ENCODE measurements around the gene AEBP2. TPM values are rescaled to one million over a fixed set of nuclear protein-coding genes. Genes with fewer than 3 reads are reported as not detected.

AEBP2 gene
- total RNA-seq, 2 donors from 2014 or later, result 37.8 to 78.4 TPM

GRCh38 chr12:19491863-19492262 is 52.6 kb downstream of the AEBP2 start:
- no peak overlapping the region for H3K9ac ChIP-seq (ENCODE audit: extremely low read depth, low read length, poor library complexity, severe bottlenecking)
- H3K27me3 Mint-ChIP-seq (ENCODE audit: insufficient read depth), result no peaks in the 10 kb centered on the region
- H3K4me1 ChIP-seq (ENCODE audit: control insufficient read depth, insufficient read depth, low read length), result no peaks in the 10 kb centered on the region
- no peak overlapping the region for H3K4me3 ChIP-seq (ENCODE audit: low read length)
- H3K9me3 ChIP-seq (ENCODE audit: control insufficient read depth, low read length), result no peaks in the 10 kb centered on the region
- H3K27ac Mint-ChIP-seq, result no peak overlapping the region
- peaks cover 9% of the 10 kb centered on the region for H3K4me1 Mint-ChIP-seq
- peaks cover 57% of the 10 kb centered on the region for H3K36me3 Mint-ChIP-seq (ENCODE audit: low read depth)
- H3K27me3 ChIP-seq (ENCODE audit: control insufficient read depth, insufficient read depth, low read length, poor library complexity, severe bottlenecking), result no peaks in the 10 kb centered on the region
- H3K4me3 Mint-ChIP-seq, result no peak overlapping the region
- H3K36me3 ChIP-seq (ENCODE audit: control insufficient read depth, insufficient read depth, low read length), result peaks cover 32% of the 10 kb centered on the region
- H3K9me3 Mint-ChIP-seq, result peaks cover 2% of the 10 kb centered on the region
- TF ChIP-seq, protein P1, sequence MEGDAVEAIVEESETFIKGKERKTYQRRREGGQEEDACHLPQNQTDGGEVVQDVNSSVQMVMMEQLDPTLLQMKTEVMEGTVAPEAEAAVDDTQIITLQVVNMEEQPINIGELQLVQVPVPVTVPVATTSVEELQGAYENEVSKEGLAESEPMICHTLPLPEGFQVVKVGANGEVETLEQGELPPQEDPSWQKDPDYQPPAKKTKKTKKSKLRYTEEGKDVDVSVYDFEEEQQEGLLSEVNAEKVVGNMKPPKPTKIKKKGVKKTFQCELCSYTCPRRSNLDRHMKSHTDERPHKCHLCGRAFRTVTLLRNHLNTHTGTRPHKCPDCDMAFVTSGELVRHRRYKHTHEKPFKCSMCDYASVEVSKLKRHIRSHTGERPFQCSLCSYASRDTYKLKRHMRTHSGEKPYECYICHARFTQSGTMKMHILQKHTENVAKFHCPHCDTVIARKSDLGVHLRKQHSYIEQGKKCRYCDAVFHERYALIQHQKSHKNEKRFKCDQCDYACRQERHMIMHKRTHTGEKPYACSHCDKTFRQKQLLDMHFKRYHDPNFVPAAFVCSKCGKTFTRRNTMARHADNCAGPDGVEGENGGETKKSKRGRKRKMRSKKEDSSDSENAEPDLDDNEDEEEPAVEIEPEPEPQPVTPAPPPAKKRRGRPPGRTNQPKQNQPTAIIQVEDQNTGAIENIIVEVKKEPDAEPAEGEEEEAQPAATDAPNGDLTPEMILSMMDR (conservative IDR thresholded peaks at IDR 0.05), result no peak
- no peak for DNase-seq
- WGBS, 2 experiments (ENCODE audit: insufficient coverage in 1 of 2, insufficient read length in 1 of 2), result 95% methylated on average over 2 to 3 of the region's 3 CpGs
- H3K27ac ChIP-seq (ENCODE audit: low read depth, low read length), result no peak overlapping the region

DNA sequence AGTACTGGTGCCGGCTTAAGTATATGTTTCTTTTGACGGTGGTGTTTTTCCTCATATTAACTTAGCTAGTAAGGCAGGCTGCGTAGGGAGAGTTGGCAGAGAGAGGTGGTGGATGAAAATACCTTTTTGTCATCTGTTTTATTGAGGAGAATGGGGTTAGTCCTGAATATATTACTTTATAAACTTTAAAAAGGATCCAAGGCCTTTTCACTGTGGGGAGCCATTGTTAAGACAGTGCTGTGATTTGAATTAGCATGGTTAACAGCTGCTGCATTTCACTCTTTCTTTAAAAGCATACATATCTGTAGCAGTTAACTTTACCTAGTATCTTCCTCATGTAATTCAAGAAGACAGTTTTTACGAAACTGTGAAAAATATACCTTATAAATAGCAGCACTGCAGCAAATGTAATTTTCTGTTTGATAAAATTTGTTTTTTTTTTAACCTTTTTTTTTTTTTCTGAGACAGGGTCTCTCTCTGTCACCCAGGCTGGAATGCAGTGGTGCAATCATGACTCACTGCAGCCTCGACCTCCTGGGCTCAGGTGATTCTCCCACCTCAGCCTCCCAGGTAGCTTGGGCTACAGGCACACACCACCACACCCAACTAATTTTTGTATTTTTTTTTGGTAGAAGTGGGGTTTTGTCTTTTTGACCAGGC is 57.1 kb downstream of the AEBP2 start:
- no peaks in the 10 kb centered on the region for H3K9me3 ChIP-seq (ENCODE audit: control insufficient read depth, low read length)
- DNase-seq, result no peak
- H3K27ac ChIP-seq (ENCODE audit: low read depth, low read length), result peak overlapping the region; percentile 59
- Mint-ChIP-seq H3K36me3 (ENCODE audit: low read depth) (peaks cover 72% of the 10 kb centered on the region), H3K27ac (peak overlapping the region; percentile 87), H3K9me3 (peaks cover 2% of the 10 kb centered on the region), H3K4me3 (no peak overlapping the region), H3K27me3 (ENCODE audit: insufficient read depth) (no peaks in the 10 kb centered on the region), H3K4me1 (peaks cover 9% of the 10 kb centered on the region)
- 83% methylated on average over 5 of the region's 5 CpGs; no CpG with 5 or more reads in 1 of the 2 experiments for WGBS, 2 experiments (ENCODE audit: insufficient coverage in 1 of 2, insufficient read length in 1 of 2)
- TF ChIP-seq, protein P1 (conservative IDR thresholded peaks at IDR 0.05), result no peak
- no peak overlapping the region for H3K9ac ChIP-seq (ENCODE audit: extremely low read depth, low read length, poor library complexity, severe bottlenecking)
- H3K27me3 ChIP-seq (ENCODE audit: control insufficient read depth, insufficient read depth, low read length, poor library complexity, severe bottlenecking), result no peaks in the 10 kb centered on the region
- H3K4me1 ChIP-seq (ENCODE audit: control insufficient read depth, insufficient read depth, low read length), result no peaks in the 10 kb centered on the region
- H3K4me3 ChIP-seq (ENCODE audit: low read length), result no peak overlapping the region
- peaks cover 60% of the 10 kb centered on the region for H3K36me3 ChIP-seq (ENCODE audit: control insufficient read depth, insufficient read depth, low read length)

- WGBS, 2 experiments (ENCODE audit: insufficient coverage in 1 of 2, insufficient read length in 1 of 2), result 83 to 92% methylated on average over 1 to 2 of the region's 2 CpGs
- H3K27me3 ChIP-seq (ENCODE audit: control insufficient read depth, insufficient read depth, low read length, poor library complexity, severe bottlenecking), result no peaks in the 10 kb centered on the region
- peak overlapping the region; percentile 41 for H3K27ac Mint-ChIP-seq
Measured at GRCh38 chr12:19498099-19498498, 58.8 kb downstream of the AEBP2 start.

More at GRCh38 chr12:19498099-19498498, 58.8 kb downstream of the AEBP2 start:
- Mint-ChIP-seq H3K4me1 (peaks cover 9% of the 10 kb centered on the region), H3K4me3 (no peak overlapping the region), H3K36me3 (ENCODE audit: low read depth) (peaks cover 82% of the 10 kb centered on the region), H3K9me3 (peaks cover 2% of the 10 kb centered on the region), H3K27me3 (ENCODE audit: insufficient read depth) (no peaks in the 10 kb centered on the region)
- DNase-seq, result no peak
- TF ChIP-seq, protein P1 (conservative IDR thresholded peaks at IDR 0.05), result no peak
- Histone ChIP-seq H3K4me1 (ENCODE audit: control insufficient read depth, insufficient read depth, low read length) (no peaks in the 10 kb centered on the region), H3K4me3 (ENCODE audit: low read length) (no peak overlapping the region), H3K9me3 (ENCODE audit: control insufficient read depth, low read length) (no peaks in the 10 kb centered on the region), H3K36me3 (ENCODE audit: control insufficient read depth, insufficient read depth, low read length) (peaks cover 69% of the 10 kb centered on the region), H3K27ac (ENCODE audit: low read depth, low read length) (no peak overlapping the region), H3K9ac (ENCODE audit: extremely low read depth, low read length, poor library complexity, severe bottlenecking) (no peak overlapping the region)

Data from endodermal cell (in vitro differentiated cells).